Measurements from ENCODE around the gene LCOR.

DNA sequence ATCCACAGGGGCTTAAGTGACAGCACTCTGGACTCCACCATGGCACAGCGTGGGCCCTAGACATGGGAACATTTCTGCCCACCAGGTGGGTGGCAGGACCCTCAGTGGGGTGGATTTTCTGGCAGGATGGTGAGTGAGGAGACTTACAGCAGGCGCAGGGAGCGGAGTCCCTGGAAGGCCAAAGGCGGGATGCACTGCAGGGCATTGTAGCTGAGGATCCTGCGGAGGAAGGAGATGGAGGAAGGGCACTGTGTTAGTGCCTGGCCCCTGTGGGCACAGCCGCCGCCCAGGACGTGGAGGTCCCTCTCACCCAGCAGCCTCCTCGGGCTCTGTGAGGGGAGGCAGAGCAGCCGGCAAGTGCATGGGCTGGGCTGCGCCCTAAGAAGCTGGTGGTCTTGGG lies 199.4 kb downstream of the LCOR start:
- TF ChIP-seq, protein P1, sequence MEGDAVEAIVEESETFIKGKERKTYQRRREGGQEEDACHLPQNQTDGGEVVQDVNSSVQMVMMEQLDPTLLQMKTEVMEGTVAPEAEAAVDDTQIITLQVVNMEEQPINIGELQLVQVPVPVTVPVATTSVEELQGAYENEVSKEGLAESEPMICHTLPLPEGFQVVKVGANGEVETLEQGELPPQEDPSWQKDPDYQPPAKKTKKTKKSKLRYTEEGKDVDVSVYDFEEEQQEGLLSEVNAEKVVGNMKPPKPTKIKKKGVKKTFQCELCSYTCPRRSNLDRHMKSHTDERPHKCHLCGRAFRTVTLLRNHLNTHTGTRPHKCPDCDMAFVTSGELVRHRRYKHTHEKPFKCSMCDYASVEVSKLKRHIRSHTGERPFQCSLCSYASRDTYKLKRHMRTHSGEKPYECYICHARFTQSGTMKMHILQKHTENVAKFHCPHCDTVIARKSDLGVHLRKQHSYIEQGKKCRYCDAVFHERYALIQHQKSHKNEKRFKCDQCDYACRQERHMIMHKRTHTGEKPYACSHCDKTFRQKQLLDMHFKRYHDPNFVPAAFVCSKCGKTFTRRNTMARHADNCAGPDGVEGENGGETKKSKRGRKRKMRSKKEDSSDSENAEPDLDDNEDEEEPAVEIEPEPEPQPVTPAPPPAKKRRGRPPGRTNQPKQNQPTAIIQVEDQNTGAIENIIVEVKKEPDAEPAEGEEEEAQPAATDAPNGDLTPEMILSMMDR (conservative IDR thresholded peaks at IDR 0.05; ENCODE audit: low read depth, low read length), result no peak
- TF ChIP-seq EZH2 (IDR thresholded peaks at IDR 0.05; ENCODE audit: borderline replicate concordance, low read depth, low read length, poor library complexity, severe bottlenecking), result no peak

Measured in A673 (cell line).